ENCODE results near the gene TARS2. TPM values are rescaled to one million over a fixed set of nuclear protein-coding genes. Genes with fewer than 3 reads are reported as not detected.

The TARS2 gene
- total and polyA plus RNA-seq, 2 of the 13 experiments (the other 11 are each of a cell fraction or from before 2014, with no cell fraction given), result 21.3 to 22.8 TPM

DNA sequence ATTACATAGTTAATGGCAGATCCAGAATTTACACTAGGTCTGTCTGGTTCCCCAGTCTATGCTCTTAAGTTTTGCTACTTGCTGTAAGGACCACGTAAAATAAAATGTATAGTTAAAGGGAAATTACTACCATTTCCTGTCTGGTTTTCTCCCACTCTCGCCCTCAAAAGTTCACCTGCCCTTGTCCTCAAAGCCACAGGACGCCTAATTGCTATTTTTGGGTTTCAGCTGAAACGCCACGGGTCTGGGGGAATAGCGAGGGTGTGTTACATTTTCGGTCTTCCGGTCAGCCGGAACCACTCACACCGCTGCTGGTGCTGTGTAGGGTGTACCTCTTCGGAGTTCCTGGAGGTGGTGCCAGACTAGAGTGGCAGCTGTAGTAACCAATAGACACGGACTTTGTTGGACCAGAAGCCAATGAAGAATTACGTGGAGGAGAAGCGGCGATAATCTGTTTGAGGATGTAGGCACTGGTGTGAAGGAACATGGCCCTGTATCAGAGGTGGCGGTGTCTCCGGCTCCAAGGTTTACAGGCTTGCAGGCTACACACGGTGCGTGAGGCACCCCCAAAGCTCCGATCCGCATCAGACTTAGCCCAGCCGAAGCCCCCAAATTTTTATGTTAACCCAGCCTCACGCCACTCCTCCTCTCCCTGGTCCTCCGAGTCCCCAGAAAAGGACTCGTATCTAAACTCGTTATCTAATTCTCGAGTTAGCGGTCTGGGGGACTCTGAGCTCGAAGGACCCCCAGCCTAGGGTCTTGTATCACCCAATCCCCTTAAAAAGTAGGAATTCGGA, at the start of gene TARS2 (continued):
- TF ChIP-seq, protein P1, sequence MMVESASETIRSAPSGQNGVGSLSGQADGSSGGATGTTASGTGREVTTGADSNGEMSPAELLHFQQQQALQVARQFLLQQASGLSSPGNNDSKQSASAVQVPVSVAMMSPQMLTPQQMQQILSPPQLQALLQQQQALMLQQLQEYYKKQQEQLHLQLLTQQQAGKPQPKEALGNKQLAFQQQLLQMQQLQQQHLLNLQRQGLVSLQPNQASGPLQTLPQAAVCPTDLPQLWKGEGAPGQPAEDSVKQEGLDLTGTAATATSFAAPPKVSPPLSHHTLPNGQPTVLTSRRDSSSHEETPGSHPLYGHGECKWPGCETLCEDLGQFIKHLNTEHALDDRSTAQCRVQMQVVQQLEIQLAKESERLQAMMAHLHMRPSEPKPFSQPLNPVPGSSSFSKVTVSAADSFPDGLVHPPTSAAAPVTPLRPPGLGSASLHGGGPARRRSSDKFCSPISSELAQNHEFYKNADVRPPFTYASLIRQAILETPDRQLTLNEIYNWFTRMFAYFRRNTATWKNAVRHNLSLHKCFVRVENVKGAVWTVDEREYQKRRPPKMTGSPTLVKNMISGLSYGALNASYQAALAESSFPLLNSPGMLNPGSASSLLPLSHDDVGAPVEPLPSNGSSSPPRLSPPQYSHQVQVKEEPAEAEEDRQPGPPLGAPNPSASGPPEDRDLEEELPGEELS (CRISPR knock-in tag; IDR thresholded peaks at IDR 0.05), result peak; percentile 49; the same call in 1 of the 2 replicates
- 0 out of 2 replicates have a peak, but pooled peaks have one; percentile 37 for TF ChIP-seq ZNF768 (CRISPR knock-in tag; IDR thresholded peaks at IDR 0.05)
- 0 out of 2 replicates have a peak, but pooled peaks have one; percentile 39 for TF ChIP-seq NCOA1 (CRISPR knock-in tag; IDR thresholded peaks at IDR 0.05)
- TF ChIP-seq SRSF4 (IDR thresholded peaks at IDR 0.05; ENCODE audit: low read depth, low read length, poor library complexity, severe bottlenecking), result no peak
- no peak for TF ChIP-seq ZNF234 (CRISPR knock-in tag; conservative IDR thresholded peaks at IDR 0.05)
- TF ChIP-seq CEBPB (IDR thresholded peaks at IDR 0.05; ENCODE audit: borderline replicate concordance, low read depth, low read length), result no peak
- no peak for TF ChIP-seq ZNF17 (CRISPR knock-in tag; IDR thresholded peaks at IDR 0.05)
- TF ChIP-seq POLR2A (IDR thresholded peaks at IDR 0.05; ENCODE audit: insufficient read depth in 1 of 2, low read depth in 2 of 2, low read length in 2 of 2), result peak; percentile 78 to 83
- TF ChIP-seq RFX3 (CRISPR knock-in tag; IDR thresholded peaks at IDR 0.05), result no peak
- TF ChIP-seq CHD2 (IDR thresholded peaks at IDR 0.05; ENCODE audit: low read depth, low read length), result peak; percentile 38; the same call in 1 of the 2 replicates
- 0 out of 2 replicates have a peak, but pooled peaks have one; percentile 50 for TF ChIP-seq ZMAT3 (CRISPR knock-in tag; conservative IDR thresholded peaks at IDR 0.05)
- TF ChIP-seq ZNF766 (CRISPR knock-in tag; IDR thresholded peaks at IDR 0.05; ENCODE audit: borderline replicate concordance), result no peak
- peak; percentile 72; the same call in 1 of the 2 replicates for TF ChIP-seq ZNF232 (CRISPR knock-in tag; IDR thresholded peaks at IDR 0.05; ENCODE audit: borderline replicate concordance)
- no peak for TF ChIP-seq ZNF552 (CRISPR knock-in tag; IDR thresholded peaks at IDR 0.05; ENCODE audit: borderline replicate concordance)
- TF ChIP-seq ZBTB34 (CRISPR knock-in tag; IDR thresholded peaks at IDR 0.05), result 0 out of 2 replicates have a peak, but pooled peaks have one; percentile 45
- no peak for TF ChIP-seq ZNF672 (CRISPR knock-in tag; IDR thresholded peaks at IDR 0.05)
- no peak; the same call in 1 of the 2 replicates for TF ChIP-seq ZNF235 (CRISPR knock-in tag; IDR thresholded peaks at IDR 0.05; ENCODE audit: borderline replicate concordance)
- TF ChIP-seq ZNF780A (CRISPR knock-in tag; IDR thresholded peaks at IDR 0.05), result peak; percentile 40; the same call in 1 of the 2 replicates
- TF ChIP-seq ZNF609 (CRISPR knock-in tag; IDR thresholded peaks at IDR 0.05; ENCODE audit: borderline replicate concordance), result peak; percentile 44; the same call in 1 of the 2 replicates
- TF ChIP-seq KLF15 (CRISPR knock-in tag; IDR thresholded peaks at IDR 0.05; ENCODE audit: borderline replicate concordance), result no peak; the same call in 1 of the 2 replicates
- no peak for TF ChIP-seq ZNF737 (CRISPR knock-in tag; IDR thresholded peaks at IDR 0.05; ENCODE audit: borderline replicate concordance)
